GM18909 (cell line): ENCODE measurements around the gene C2orf74.
A peak's percentile ranks its signal among the peaks of the same experiment; 100 is the strongest.
"Not testable (repeated sequence)": the region's sequence is repeated elsewhere in the genome, so short reads cannot be mapped to it uniquely, and the experiment has no call there.

ENCODE experiments used
- ATAC-seq: cut with Tn5 transposase; IDR thresholded peaks from one replicate; pipeline ENCODE4 v1.9.1; 2021; ENCODE audit warnings: mild to moderate bottlenecking; ENCODE audit not compliant: unreplicated experiment, poor library complexity

Gene C2orf74

DNA sequence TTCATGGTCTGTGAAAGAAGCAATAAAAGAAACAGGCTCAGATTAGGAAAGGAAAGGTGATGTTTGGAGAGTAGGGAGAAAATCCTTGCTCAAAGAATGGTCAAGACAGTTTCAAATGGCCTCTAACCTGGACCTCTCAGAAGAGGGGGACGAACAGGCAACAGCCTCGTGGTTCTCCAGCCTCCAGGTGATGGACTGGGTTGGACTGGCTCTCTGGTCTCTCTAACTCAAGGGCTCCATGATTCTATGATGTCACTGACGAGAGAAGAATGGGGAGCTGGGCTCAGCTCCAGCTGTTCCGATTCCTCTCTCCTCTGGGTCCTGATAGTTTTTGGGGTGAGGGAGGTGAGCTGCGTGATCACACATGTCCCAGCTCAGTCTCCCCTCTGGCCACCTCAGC is at the start of gene C2orf74:
Gene C2orf74 (plus strand): TSS at position 301 of the 400 bp plus-strand sequence. CDS start 327 bp downstream, outside the sequence.
- no peak for ATAC-seq

GRCh38 chr2:61114147-61114546 is 47.8 kb upstream of the C2orf74 start:
- ATAC-seq, result no peak

DNA sequence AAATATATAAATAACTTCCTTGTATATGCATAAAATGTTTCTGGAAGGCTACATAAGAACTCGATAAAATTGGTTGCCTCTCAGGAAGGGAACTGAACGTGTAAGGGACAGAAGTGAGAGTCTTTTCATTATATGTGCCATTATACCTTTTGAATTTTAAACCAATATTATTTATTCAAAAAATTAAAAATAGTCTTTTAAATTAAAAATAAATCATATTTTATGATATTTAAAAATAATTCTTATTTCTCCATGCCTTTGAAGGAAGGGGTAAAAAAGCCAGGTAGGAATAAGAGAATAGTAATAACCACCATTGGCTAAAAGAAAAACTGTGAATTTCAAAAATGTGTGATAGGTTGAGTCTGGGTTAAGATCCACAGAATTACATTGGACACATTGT is 45.7 kb upstream of the C2orf74 start:
- ATAC-seq, result no peak

- ATAC-seq, result peak; percentile 77
These were observed 44.5 kb upstream of the C2orf74 start for GRCh38 chr2:61117534-61117933.

GRCh38 chr2:61125123-61125710 is 36.8 kb upstream of the C2orf74 start:
- ATAC-seq, result no peak

DNA sequence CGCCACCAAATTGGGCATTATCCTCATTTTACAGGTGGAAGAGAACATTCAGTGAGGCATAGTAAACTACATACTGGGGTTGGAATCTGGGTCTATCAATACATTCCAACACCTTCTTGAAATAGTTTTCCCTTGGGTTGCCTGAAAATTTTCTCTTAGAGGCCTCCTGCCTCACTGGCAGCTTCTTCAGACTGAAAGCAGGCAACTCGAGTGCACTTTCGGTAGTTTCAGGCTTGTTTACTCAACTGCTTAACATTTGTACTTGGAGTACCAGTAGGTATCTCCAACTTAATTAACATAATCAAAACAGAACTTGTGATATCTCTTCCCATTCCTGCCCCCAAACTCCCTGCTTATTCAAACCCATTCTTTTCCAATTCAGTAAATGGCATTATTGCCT is 36.2 kb upstream of the C2orf74 start:
- ATAC-seq, result no peak

DNA sequence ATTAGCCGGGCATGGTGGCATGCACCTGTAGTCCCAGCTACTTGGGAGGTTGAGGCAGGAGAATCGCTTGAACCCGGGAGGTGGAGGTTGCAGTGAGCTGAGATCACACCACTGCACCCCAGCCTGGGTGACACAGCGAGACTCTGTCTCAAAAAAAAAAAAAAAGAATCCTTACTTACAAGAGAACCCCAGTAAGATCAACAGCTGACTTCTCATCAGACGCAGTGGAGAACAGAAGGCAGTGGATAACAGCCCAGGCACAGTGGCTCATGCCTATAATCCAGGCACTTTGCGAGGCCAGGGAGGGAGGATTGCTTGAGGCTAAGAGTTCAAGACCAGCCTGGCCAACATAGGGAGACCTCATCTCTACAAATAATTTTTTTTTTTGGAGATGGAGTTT is 33.9 kb upstream of the C2orf74 start:
- not testable (repeated sequence) for ATAC-seq

- no peak for ATAC-seq
These were observed 27.8 kb upstream of the C2orf74 start for GRCh38 chr2:61134141-61134540.

DNA sequence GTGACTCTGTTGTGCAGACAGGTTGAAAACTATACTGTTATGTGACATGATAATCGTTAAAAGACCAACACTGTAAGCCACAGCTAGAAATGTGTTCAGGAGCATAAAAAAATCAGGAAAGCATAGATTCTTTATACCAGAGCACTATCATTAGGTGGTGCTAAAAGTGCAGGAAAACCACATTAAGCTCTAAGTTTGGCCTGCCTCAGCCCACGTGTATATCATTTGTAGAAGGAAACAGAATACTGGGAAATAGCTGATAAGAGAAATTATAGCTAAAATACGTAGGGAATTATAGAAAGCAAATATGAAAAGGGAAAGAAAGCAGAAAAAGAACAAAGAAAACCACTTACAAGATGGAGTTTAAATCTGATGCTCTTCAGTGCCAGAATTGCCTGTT is 26.5 kb upstream of the C2orf74 start:
- no peak for ATAC-seq

DNA sequence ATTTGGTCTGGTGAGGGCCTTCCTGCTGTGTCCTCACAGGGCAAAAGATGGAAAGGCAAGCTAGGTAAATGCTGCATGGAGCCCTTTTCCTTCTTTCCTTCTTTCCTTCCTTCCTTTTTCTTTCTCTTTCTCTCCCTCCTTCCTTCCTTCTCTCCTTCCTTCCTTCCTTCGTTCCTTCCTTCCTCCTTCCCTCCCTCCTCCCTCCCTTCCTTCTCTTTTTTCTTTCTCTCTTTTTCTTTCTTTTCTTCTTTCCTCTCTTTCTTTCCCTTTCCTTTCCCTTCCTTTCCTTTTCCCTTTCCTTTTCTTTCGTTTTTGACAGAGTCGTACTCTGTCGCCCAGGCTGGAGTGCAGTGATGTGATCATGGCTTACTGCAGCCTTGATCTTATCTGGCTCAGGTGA is 23.1 kb upstream of the C2orf74 start:
- ATAC-seq, result no peak

DNA sequence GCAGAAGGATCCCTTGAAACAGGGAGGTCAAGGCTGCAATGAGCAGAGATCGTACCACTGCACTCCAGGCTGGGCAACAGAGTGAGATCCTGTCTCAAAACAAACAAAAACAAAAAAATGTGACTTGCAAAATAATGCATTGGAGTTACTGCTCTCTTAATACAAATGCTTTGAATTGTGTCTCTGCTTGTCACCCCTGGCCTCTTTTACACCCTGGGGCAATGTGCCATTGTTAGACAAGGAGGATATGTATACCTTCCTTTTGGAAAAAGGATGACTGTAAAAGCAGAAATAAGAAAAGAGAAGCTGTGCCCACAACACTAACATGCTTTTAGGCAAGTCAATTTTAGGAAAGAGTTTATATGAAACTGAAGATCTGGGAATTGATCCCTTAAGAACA is 20.8 kb upstream of the C2orf74 start:
- no peak for ATAC-seq

DNA sequence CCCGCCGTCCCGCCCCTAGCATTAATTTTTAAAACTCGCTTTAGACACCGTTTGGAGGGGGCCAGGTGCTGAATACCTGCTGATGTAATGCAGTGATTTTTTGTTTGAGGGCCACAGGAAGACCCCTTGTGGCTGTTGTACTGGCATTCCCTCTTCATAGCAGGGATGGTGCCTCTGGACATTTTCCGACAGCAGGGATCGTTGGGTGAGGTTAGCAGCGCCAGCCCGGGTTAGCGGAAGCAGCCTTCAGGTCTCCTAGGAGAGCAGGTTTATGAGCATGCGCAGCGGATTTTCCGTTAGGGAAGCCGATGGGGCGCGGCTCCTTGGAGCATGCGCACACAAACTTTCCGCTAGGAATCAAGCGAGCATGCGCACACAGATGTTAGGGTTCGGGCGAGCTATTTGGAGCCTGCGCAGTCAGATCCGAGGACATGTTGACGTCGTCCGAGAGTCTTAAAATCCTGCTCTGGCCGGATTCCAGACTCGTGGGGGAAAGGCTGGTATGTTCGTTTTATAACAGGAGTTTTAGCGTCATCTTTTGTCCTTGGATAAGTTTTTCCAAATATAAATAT is 17.2 kb upstream of the C2orf74 start:
- peak; percentile 88 for ATAC-seq

GRCh38 chr2:61145990-61146389 is 16.0 kb upstream of the C2orf74 start:
- ATAC-seq, result no peak

DNA sequence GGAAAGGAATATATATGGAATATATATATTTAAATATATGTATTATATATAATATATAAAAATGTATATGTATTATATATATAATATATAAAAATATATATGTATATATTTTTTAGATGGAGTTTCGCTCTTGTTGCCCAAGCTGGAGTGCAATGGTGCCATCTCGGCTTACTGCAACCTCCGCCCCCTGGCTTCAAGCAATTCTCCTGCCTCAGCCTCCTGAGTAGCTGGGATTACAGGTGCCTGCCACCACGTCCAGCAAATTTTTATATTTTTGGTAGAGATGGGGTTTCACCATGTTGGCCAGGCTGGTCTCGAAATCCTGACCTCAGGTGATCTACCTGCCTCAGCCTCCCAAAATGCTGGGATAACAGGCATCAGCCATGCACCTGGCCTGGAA is 13.9 kb upstream of the C2orf74 start:
- ATAC-seq, result not testable (repeated sequence)

GRCh38 chr2:61149074-61149473 is 12.9 kb upstream of the C2orf74 start:
- no peak for ATAC-seq

DNA sequence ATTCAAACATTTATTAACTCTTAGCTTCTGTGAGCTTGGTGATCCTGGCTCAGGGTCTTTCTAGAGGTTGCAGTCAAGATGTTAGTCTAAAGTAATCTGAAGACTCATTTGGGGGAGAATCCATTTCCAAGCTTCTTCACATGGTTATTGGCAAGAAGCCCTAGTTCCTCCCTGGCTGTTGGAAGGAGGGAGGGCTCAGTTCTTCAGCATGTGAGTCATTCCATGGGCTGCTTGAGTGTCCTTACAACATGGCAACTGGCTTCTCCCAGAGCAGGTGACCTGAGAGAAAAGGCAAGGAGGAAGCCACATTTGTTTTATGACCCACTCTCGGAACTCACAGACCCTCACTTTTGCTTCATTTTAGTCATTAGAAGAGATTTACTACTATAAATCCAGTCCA is 10.6 kb upstream of the C2orf74 start:
- ATAC-seq, result no peak

DNA sequence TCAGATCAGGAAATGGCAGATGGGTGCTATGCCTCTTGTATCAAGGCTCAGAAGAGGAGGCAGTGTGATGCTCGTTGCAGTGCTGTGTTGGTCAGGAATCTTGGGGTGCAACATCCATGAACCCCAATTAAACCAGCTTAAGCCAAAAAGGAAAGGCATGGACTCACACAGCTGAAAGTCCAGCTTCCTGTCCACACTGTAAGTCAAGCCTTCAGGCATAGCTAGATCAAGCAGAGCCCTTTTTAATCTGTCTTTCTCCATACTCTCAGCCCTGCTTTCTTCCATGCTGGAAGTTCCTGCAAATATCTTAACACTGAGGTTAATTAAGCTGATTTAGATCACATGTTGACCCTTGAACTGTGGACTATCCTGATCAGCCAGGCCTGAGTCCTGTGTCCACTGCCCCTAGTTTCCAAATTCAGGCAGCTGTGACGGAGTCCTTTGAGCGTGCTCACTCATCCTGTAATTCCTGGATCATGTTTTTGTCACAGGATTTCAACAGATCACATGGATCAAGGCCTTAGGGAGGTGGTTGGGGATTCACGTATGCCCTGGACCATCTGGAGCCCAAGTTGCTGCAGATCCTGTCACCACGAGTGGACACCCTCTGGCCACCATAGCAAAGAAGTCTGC is 4.5 kb upstream of the C2orf74 start:
- no peak for ATAC-seq

- no peak for ATAC-seq
These were observed 3.5 kb upstream of the C2orf74 start for GRCh38 chr2:61158356-61158955.

- no peak for ATAC-seq
These were observed 733 bp downstream of the C2orf74 start for GRCh38 chr2:61162721-61163120.

GRCh38 chr2:61165082-61165481 is 3.1 kb downstream of the C2orf74 start:
- ATAC-seq, result not testable (repeated sequence)

DNA sequence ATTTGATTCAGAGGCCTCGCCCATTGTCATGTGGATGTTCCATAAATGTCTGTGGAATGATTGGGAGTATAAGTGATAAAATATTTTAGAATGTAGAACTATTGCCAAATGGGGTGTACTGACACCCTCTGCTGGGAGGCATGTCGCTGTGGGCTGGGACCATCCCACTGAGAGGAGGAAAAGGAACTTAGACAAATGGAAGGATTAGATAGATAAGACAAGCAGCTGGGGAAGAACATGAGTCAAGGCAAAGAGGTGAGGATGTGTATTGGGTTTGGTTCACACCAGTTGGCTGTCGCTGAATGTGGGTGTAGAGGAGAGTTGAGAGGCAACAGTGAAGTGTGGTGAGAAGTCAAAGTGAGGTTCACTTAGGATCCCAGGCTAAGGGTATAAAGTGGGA is 4.0 kb downstream of the C2orf74 start:
- no peak for ATAC-seq

GRCh38 chr2:61167579-61167978 is 5.6 kb downstream of the C2orf74 start:
- no peak for ATAC-seq
